ENCODE results near the gene TFE3.

Gene TFE3

DNA sequence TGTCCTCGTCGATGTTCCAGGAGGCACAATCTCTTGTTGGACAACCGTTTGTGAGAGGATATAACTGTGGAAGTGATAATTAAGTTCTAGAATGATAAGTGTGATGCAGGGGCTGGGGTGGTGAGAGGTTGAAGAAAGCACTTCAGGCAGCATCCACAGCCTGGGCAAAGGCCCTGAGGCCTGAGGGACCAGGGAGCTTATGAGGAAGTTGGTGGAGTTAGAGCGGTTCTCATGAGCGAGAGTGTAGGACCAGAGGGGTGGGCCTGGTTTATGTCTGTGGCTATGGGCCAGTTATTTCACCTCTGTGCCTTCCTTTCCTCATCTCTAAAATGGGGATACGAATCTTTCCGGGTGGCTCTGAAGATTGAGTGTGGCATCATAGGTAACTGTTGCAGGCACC is 18.3 kb upstream of the TFE3 start:
- DNase-seq = no peak

DNA sequence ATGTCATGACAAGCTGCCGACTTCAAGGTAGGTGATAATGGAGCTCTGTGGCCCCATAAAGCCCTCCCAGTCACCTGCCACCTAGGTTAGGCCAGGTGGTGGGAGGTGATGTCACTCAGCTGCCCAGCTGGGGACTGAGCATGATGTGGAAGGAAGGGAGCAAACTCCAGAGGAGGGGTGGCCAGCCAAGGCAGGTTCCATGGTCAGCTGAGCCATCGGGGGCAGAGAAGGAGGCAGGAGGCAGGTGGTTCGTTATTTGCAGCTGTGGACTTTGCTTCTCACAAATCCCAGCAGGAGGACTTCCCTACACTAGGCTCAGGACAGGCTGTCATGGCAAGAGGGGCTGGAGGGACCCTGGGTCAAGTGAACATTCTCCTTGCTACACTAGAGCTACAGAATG is 17.8 kb upstream of the TFE3 start:
- no peak for DNase-seq

- no peak for DNase-seq
Observed at GRCh38 chrX:49059681-49060085, 16.5 kb upstream of the TFE3 start.

DNA sequence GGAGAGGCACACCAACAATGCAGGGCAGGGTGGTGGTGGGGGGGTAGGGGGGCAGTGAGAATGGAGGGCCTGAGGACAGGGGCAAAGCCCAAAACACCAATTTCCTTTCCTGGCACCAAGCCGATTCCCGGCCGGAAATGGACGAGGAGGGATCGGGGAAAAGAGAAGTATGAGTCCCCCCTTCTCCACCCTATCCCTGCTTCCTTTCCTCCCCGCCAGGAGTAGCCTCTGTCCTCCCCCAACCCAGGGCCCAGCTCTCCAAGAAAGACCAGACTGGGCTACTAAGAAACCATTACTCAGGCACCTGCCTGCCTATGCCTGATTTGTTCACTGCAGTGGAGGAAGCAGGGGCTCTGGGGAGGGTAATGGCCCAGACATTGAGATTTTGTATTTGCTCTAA is 16.0 kb upstream of the TFE3 start:
- no peak for DNase-seq

- no peak for DNase-seq
Observed at GRCh38 chrX:49058794-49059193, 15.6 kb upstream of the TFE3 start, which contains the start of gene CCDC120. Gene CCDC120, plus strand, starts transcription at chrX:49058999. Its CDS starts 3,043 bp downstream, at chrX:49062042.

GRCh38 chrX:49054073-49054762 is 11.1 kb upstream of the TFE3 start:
- no peak for DNase-seq

- DNase-seq = peak in 26 of 51 donors; percentile 1 to 55 (median 18)
Observed at GRCh38 chrX:49053223-49054072, 10.3 kb upstream of the TFE3 start.

GRCh38 chrX:49043987-49044281 is 777 bp upstream of the TFE3 start:
- no peak for DNase-seq

DNA sequence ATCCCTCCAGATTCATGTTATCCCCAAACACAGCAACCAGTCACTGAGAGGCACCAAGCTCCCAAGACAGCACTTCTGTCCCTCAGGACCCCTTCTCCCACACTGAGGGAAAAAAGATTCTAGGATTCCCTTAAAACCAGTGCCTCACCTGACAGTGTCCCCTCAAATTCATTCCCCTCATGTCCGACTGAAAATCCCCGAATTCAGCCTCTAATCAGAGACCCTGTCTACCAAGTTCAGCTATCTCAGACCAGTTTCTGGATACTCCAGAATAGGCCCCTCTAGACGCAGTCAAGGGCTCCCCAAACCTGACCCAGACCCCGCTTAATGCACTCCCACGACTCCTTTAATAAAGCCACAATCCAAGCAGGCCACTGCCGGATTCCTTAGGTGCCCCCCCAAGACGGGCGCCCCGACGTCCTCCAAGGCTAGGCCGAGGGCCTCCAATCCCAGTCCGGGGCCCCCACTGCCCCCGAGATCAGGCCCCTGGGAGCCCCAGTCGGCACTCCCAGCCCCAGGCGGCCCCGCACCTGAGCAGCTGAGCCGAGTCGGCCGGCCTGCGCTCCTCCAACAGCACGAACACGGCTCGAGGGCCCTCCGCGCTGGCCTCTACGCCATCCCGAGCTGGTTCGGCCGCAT is 457 bp downstream of the TFE3 start:
- DNase-seq = peak in 4 of 51 donors; percentile 14 to 53 (median 36)

- DNase-seq = peak in 5 of 51 donors; percentile 1 to 14 (median 5)
Observed at GRCh38 chrX:49041744-49042580, 1.2 kb downstream of the TFE3 start.

DNA sequence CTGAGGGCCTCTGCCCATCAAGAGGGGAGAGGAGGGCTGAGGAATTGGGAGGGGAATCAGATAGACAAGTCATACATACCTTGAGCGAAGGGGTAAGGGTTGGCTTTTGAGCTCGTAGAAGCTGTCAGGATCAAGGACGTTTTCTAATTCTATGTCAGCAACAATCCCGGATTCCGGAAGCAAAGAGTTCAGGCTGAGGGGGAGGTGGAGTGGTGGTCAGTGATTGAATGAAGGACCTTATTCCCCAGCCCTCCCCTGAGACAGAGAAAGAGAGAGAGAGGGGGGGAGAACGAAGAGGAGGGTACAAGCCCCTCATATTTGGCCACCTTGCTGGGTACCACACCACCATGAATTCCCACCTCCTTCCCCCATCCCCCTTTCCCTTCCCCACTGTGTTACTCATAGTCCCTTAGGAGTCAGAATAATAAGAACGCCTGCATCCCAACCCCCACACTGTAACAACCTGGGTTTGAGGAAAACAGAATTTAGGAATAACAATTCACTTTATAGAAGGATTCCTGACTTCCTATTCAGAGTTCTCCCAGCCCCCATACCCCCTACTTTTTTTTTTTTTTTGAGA is 2.7 kb downstream of the TFE3 start:
- no peak for DNase-seq

- peak in 40 of 51 donors; percentile 2 to 70 (median 32) for DNase-seq
Observed at GRCh38 chrX:49039598-49040375, 3.4 kb downstream of the TFE3 start.

GRCh38 chrX:49037883-49038475 is 5.2 kb downstream of the TFE3 start:
- no peak for DNase-seq

DNA sequence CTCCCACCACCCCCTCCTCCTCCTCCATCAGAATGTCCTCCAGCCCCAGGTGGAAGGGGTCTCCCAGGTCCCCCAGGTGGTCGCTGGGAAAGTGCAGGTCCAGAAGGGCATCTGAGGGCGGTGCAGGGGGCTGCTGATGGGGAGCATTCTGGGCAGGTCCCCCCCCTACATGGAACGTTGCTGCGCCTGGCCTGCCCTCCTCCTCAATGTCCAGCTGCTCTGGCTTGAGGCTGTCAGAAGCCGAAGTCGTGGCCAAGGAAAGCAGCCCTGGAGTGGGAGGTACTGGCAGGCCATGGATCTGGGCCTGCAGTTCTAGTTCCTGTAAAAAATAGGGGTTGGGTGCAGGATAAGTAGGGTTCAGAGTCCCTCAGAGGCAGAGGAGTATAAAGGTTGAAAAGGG is 12.9 kb downstream of the TFE3 start:
- no peak for DNase-seq

- DNase-seq = no peak
Observed at GRCh38 chrX:49029876-49030275, 13.3 kb downstream of the TFE3 start.

- no peak for DNase-seq
Observed at GRCh38 chrX:49019599-49020249, 23.4 kb downstream of the TFE3 start.

DNA sequence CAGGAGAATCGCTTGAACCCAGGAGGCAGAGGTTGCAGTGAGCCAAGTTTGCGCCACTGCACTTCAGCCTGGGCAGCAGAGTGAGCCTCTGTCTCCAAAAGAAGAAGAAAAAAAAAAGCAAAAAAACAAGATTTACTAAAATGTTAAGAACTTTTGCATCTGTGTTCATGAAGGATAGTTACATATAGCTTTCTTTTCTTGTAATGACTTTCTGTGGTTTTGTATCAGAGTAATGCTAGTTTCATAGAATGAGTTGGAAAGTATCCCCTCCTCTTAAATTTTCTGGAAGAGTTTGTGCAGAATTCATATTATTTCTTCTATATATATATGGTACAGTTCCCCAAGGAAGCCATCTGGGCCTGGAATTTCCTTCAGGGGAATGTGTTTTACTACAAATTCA is 24.1 kb downstream of the TFE3 start:
- DNase-seq = no peak

GRCh38 chrX:49003696-49004095 is 39.5 kb downstream of the TFE3 start:
- DNase-seq = no peak

Measured in hypothalamus (tissue), 51 donors.